ENCODE results near the gene SLC9B1.
"Not testable (repeated sequence)": the region's sequence is repeated elsewhere in the genome, so short reads cannot be mapped to it uniquely, and the experiment has no call there.

DNA sequence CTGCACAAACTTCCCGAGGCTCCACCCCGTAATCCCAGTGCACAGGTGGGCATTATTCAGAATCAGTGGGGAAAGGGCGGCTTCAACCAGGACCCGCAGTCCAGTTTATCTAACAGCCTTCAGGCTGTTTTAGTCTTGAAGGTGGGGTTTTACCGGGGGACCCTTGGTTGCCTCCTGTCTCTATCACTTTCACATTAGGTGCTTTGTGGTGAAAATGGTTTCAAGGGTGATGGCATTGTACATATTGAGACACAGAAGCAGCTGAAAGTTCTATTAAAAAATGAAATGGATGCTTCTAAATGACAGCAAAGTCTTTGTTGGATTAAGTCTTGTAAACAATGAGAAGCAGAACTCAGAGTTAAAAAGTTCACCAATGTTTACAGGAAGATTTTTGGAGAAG lies 123.0 kb downstream of the SLC9B1 start:
- TF ChIP-seq ZNF384 (IDR thresholded peaks at IDR 0.05); ARNT (IDR thresholded peaks at IDR 0.05); BHLHE40 (IDR thresholded peaks at IDR 0.05; ENCODE audit: borderline replicate concordance); SP1 (IDR thresholded peaks at IDR 0.05): not testable (repeated sequence)
